NOMO-1 treated with dmso at 0.1 percent for 144 hours (cell line): ENCODE results near the gene GLIPR2.
"Not testable (repeated sequence)": the region's sequence is repeated elsewhere in the genome, so short reads cannot be mapped to it uniquely, and the experiment has no call there.

Experiments
- DNase-seq: peaks from one replicate; lab custom pipeline; 2025; ENCODE audit not compliant: unreplicated experiment; lab: John Stamatoyannopoulos, UW

Gene GLIPR2

DNA sequence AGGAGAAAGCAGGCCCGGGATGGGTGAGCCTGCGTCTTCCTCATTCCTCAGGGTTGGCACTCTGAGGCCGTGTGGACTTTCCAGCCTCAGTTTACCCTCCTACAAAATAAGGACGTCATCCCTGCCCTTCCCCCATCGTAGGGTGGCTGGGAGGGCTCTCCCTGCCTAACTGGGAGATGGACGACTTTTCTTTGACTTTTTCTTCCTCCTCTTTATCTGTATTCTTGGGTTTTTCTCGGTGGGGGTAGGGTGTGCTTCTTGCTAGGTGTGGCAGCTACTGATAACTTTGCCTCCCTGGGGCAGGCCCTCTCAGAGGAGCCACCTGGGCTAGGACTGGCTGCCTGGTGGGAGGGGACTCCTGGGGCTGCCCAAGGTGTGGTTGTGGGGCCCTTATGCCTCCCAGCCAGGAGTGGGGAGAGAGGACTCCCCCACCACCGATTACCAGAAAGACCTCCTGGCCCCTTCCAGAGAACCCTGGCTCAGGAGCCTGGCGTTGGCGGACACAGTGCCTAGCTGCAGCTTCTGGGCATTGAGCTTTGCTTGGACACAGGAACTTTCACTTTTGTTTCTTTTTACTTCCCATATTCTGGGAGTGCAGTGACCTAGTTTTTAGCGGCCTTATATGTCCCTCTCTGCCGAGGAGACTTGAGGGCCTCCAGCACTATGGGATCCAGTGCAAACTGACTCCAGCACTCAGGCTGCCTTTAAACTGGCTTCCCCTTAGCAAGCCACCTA lies 6.1 kb downstream of the GLIPR2 start:
- DNase-seq = peak; percentile 66

DNA sequence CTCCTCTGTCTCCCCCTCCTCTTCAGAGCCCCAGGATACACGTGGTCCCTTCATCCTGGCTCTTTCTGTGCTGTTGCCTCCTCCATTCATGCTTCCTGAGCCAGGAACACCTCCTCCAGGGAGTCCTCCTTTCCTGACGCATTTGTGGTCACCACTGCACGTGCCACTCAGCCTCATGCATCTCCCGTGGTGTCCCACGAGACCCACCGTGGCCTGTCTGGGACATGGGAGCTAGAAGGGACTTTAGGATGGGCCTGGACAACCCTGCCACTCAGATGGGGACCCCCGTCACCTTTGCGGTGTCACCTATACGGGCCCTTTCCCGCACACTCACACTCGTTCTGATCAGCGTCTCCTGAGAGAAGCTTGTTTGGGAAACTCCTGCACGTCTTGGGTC lies 6.7 kb downstream of the GLIPR2 start:
- no peak for DNase-seq

DNA sequence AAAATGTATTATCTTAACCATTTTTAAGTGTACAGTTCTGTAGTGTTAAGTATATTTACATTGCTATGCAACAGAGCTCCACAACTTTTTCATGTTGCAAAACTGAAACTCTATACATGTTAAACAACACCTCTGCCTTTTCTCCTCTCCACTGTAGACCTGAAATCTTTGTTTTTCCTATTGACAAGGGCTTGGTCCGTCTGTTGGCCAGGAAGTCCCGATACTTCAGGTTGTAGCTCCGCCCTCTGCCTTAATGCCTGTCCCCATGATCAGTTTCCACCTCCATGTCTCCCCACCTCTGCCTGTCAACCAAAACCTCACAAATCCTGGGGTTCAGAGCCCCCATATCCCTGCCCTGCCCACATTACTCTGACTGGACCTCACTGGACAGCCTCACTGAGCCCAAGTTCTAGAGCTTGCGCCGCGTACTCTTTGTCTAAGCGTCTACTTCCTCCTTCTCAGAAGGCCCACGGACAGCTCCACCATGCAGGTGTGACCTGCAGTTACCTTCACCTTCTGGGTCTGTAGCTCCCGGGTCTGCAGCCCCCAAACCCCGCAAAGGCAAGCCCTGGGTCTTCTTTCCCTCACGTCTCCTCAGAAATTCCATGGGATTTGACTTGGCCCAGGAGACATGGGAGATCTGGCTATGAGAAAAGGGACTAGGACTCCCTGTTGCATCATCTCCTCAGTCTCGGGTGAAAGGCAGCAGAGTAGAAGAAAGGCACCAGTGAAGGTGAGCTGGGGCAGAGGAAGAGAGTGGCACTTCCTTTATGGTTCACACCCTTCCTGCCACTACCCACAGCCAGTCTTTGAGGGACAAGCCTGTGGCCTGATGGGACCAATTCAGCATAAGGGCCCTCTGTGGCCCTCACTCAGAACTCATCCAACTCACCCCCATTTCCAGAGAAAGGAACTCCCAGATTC lies 8.0 kb downstream of the GLIPR2 start:
- DNase-seq = no peak

DNA sequence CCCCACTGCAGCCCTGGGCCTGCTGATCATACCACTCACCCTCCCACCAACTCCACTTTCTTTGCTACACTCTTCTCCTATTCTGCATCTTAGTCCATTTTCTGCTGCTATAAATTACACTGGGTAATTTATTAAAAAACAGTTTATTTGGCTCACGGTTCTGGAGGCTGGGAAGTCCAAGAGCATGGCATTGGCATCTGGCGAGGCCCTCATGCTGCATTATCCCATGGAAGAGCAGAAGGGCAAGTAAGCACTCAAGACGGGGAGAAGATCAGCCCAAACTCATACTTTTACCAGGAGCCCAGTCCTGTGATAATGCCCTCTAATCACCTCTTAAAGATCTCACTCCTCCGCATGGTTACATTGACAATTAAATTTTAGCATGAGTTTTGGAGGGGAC lies 9.4 kb downstream of the GLIPR2 start:
- DNase-seq = no peak

DNA sequence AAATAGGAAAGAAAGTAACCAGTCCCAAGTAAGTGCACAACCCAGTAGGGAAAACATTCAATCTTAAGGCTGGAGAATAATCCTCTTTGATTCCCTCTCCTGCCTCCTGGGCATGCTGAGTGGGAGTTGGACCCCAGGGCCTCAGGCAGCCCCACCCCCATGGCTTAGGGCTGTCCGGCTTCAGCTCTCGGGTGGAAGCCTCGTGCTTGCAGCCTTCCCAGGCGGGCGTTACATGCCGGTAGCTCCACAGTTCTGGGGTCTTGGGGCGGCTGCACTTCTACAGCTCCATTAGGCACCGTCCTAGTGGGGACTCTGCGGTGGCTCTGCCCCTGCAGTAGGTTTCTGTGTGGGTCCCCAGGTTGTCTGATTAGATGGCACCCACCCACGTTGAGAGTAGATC lies 10.1 kb downstream of the GLIPR2 start:
- no peak for DNase-seq

DNA sequence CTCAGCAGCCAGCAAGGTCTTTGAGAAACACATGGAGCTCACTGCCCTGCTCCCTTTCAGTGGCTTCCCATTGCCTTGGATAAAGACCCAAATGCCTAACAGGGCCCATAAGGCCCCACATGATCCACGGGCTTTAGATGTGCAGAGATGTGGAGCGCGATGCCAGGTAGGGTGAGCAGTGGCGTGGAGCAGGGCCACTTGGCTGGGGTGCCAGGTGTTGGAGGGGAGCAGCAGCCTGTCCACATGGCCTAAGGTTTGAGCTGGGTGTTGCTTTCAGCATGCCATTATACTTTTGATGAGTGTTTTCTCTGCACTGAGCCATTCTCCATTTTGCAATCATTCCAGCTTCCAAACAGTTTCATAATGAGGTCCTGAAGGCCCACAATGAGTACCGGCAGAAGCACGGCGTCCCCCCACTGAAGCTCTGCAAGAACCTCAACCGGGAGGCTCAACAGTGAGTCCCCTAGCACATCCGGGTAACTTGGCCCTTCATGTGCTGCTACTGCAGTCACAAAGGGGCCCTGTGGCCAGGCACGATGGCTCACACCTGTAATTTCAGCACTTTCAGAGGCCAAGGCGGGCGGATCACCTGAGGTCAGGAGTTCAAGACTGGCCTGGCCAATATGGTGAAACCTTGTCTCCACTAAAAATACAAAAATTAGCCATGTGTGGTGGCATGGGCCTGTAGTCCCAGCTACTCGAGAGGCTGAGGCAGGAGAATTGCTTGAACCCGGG lies 11.1 kb downstream of the GLIPR2 start:
- DNase-seq = no peak

DNA sequence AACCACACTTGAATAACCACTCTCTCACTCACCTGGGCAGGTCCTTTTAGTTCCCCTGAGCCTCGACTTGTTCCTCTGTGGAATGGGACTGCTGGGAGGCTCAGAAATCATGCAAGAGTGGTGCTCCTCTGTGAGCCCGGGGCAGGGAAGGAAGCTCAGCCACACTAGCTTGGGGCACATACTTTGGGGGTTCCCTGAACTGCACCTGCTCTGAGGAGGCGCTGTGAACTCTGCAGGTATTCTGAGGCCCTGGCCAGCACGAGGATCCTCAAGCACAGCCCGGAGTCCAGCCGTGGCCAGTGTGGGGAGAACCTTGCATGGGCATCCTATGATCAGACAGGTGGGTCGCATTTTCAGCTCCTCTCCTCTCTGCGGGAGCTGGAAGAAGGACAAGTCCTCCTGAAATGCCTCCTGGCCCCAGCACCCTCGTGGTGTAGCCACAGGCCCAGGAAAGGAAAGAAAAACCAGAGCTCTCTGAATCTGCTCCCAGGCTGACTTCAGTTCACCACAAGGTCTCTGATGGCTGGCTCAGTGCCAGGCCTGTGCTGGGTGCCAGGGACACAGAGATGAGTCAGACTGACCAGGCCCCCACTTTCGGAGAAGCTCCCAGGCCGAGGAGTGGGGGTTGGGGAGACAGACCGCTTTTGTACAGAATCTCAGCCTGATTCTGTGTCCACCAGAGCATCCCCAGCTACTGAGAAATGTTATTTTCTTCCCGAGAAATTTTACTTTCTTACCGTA lies 11.9 kb downstream of the GLIPR2 start:
- no peak for DNase-seq

DNA sequence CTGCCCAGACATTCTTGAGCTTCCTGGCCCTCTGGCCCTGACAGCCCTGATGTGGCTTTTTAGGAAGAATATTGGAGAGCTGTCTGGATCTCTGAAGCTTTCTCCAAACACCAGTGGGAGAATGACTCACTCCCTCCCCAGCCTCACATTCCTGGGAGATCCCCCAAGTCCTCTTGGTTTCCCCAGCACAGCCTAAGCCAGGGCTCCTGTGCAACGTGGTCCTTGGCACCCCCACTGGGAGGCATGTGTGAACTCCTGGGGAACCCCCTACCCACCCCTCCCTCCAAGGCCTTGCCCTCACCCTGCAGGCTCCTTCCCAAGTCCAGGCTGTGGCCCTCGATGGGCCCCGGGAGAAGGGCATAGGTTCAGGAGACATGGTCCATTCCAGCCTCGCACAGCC lies 12.7 kb downstream of the GLIPR2 start:
- no peak for DNase-seq

DNA sequence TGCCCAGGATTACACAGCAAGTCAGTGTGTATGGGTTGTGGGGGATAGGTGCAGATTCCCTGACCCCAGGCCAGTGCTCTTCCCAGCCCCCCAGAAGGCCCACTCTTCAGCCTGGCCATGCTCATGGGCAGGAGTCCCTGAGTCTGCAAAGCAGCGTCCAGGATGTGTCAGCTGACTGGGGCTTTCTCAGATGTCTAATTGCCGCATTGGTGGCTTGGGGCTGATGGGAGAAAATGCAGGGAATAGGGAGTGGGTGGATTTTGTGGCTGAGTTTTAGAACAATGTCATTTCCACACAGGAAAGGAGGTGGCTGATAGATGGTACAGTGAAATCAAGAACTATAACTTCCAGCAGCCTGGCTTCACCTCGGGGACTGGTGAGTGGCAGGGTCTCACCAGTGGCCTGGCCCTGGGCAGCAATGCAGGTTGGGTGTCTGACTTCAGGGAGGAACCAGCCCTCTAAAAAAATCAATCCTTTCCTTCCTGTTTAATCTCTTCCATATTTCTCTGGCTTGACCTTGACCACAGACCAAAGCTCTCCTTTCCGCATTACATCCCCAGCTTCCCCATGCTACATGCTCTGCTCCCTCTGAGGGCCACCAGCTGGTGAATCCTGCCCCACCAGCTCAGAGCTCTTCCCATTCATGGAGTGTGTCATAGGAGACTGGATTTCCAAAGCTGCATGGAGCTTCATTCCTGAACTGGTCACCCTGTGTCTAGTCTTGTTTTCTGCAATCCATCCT lies 14.2 kb downstream of the GLIPR2 start:
- peak; percentile 40 for DNase-seq

DNA sequence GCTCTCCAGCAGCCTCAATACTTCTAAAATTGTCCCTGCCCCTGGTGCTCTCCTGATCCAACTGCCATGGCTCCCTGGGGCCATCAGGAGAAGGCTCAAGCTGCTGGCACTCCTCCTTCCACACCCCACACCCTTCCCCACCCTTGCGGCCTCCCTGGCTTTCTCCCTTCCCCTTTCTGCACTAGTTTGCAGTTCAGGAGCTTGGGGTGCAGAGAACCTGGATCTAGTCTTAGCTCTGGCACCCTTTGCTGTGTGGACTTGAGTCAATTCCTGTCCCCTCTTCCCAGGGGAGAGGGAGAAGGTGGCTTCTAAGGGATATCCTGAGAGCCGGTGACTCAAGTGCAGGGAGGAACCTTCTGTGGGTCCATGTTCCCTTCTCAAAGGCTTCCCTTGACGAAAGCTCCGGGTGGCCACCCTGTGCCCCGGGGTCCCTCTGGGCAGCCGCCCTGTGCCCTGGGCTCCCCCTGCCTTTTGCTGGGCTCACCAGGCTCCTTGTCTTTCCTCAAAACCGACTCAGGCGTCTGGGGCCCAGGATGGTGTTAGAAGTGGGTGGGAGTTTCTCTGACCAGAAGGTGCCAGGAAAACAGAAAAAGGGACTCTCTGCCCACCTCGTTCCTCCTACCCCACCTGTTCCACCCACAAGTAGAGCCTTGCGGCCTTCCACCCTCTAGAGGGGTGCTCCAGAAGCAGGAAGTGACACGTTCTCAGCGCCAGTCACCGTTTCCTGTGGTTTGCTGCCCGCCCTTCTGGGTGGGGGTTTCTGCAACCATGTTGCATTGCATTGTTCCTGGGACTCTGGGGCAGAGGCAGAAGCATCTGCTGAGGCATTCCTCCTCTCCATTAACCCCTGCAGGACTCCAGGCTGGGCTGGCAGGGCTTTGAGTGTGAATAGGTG lies 15.0 kb downstream of the GLIPR2 start:
- peak; percentile 95 for DNase-seq

DNA sequence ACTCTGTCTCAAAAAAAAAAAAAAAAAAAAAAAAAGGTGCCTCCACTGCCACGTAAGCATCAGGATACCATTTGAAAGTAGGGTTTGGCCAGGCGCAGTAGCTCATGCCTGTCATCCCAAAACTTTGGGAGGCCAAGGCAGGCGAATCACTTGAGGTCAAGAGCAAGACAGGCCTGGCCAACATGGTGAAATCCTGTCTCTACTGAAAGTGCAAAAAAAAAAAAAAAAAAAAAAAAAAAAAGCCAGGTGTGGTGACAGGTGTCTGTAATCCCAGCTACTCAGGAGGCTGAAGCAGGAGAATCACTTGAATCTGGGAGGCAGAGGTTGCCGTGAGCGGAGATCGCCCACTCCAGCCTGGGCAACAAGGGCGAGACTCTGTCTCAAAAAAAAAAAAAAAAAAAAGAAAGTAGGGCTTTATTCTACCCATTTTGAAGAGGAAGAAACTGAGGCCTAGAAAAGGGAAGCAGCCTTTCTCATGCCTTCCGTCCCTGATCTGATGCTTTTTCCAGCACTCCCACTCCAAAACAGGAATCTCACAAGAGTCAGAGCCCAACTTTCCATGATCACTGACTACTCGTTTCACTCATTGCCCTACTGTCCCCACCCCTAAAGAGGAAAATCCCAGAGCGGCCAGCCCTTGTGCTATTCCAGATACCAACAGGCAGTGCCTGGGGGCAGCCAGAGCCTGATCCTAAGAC lies 16.4 kb downstream of the GLIPR2 start:
- DNase-seq = no peak

DNA sequence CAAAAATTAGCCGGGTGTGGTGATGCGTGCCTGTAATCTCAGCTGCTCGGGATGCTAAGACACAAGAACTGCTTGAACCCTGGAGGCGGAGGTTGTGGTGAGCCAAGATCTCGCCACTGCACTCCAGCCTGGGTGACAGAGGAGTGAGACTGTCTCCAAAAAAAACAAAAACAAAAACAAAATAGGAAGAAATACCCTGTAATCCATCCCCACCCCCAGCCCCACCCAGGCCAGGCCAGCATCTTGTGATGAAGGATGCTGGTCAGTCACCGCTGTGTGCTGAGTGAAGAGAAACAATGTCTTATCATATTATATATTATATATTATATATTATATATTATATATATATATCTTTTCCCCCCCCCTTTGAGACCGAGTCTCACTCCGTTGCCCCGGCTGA lies 17.2 kb downstream of the GLIPR2 start:
- no peak for DNase-seq

DNA sequence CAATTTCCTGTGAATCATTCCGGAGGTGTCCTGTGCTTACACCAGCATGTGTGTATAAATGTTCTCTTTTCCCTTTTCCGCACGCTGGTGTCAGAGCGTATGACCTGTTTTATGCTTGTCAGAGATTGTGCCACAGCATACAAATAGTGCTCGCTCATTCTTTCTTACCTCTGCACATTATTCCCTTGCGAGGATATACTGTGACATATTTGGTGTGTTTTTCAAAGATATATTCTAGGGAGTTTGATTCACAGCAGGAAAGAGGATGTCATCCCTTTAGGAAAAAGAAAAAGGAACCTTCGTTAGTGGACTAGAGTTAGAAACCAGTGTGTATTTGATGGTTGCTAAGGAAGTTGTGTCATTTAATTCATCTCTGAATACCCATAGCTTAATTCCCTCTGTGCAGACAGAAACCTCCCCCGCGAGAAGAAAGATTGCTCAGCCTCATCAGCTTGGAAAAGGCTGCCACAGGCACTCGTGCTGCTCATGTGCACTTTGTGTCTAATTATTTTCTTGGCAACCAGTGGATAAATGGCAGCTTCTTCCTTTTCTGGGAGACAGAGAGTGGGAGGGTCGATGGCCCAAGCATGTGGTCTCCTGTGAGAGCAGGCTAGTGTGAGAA lies 17.9 kb downstream of the GLIPR2 start:
- peak; percentile 65 for DNase-seq

DNA sequence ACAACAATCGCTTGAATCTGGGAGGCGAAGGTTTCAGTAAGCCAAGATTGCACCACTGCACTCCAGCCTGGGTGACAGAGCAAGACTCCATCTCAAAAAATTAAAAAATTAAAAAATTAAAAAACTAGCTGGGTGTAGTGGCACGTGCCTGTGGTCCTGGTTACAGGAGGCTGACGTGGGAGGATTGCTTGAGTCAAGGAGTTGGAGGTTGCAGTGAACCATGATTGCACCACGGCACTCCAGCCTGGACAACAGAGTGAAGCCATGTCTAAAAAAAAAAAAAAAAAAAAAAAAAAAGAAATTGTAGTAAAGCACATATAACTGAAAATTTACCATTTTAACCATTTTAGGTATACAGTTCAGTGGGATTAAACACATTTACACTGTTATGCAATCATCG lies 19.6 kb downstream of the GLIPR2 start:
- no peak for DNase-seq

DNA sequence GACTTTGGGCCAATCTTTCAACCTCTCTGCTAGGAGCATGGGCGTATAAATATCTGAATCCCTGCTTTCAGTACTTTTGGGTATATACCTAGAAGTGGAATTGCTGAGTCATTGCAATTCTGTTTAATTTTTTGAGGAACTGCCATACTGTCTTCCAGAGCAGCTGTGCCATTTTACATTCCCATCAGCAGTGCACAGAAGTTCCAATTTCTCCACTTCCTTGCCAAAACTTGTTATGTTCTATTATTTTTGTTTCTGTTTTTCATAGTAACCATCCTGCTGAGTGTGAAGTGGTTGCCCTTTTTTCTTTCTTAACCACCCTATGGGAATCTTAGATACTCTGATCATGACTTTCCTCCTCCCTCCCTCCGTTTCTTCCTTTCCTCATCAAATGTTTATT lies 21.6 kb downstream of the GLIPR2 start:
- peak; percentile 12 for DNase-seq

DNA sequence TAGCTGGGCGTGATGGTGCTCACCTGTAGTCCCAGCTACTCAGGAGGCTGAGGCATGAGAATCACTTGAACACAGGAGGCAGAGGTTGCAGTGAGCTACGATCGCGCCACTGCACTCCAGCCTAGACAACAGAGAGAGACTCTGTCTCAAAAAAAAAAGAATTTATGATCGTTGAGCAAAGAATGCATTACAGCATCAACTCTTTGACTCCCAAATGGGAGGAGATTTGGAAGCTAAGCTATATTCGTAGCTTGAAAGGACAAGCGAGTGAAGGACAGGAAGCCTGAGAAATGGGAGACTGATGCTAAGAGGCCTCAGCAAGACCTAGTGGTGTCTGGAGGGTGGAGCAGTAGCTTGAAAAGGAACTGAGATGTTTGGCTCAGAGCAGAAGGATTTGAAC lies 22.4 kb downstream of the GLIPR2 start:
- DNase-seq = no peak

DNA sequence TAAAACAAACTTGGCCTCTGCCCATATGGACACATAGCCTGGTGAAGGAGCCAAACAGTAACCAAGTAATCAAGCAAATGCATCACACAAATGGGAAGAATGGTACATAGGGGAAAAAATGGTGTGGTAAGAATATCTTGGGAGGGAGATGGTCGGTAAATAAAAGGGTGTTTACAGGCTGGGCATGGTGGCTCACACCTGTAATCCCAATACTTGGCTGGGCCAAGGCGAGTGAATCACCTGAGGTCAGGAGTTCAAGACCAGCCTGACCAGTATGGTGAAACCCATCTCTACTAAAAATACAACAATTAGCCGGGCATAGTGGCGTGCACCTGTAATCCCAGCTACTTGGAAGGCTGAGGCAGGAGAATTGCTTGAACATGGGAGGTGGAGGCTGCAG lies 23.0 kb downstream of the GLIPR2 start:
- not testable (repeated sequence) for DNase-seq

DNA sequence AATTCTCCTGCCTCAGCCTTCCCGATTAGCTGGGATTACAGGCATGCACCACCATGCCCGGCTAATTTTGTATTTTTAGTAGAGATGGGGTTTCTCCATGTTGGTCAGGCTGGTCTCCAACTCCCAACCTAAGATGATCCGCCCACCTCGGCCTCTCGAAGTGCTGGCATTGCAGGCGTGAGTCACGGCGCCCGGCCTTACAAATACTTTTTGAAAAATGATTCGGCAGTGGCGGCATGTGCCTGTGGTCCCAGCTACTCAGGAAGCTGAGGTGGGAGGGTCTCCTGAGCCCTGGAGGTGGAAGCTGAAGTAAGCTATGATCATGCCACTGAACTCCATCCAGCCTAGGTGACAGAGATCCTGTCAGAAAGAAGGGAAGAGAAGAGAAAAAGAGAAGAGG lies 23.6 kb downstream of the GLIPR2 start:
- DNase-seq = not testable (repeated sequence)
